K562 (cell line): ENCODE results near the gene TUBB6. TPM values are rescaled to one million over a fixed set of nuclear protein-coding genes. Genes with fewer than 3 reads are reported as not detected.

Experiments used
- ATAC-seq: fragments of 200-7000 bp; cut with Tn5 transposase; 3 replicates; pipeline ENCODE4 v1.9.1; 2020; ENCODE audit warnings: moderate library complexity
- BruUV-seq: library from RNA; stranded (reverse); fragments of 400-500 nt; replicated peaks from 2 replicates; lab custom pipeline; 2021; lab: Mats Ljungman, UMichigan
- CTCF ChIA-PET: fragments of 300-600 bp; formaldehyde crosslinking; extraction: SDS; loops from one replicate; lab custom pipeline; 2021; ENCODE audit warnings: low intra/inter-chr PET ratio; lab: Yijun Ruan, JAX
- POLR2A ChIA-PET: fragments of 300-600, 350-650 bp; sonication (Branson Sonifier 250); formaldehyde crosslinking; extraction: SDS; loops from one replicate; lab custom pipeline; 2021; ENCODE audit warnings: antibody characterized with exemption, inconsistent platforms; lab: Yijun Ruan, JAX
- DNase-seq, 4 experiments: peaks; one replicate each; pipeline versions ENCODE4 v3.0.0 to v3.0.0-alpha.2; 2011 to 2018; ENCODE audit warnings: low spot score in 3 of 4, mixed read lengths in 3 of 4; ENCODE audit errors: extremely low read depth in 1 of 4
- FAIRE-seq: peaks from 2 replicates; lab custom pipeline; 2011; peaks lifted over from hg19 to GRCh38; lab: Jason Lieb, UNC
- H2AFZ ChIP-seq: 2 replicates; pipeline ENCODE4 v1.6.0; 2011; ENCODE audit warnings: low read depth, low read length, control low read depth, inconsistent platforms
- H3K27ac ChIP-seq: fragments of 200-600 bp; 3 replicates; pipeline ENCODE4 v1.8.0; 2011; ENCODE audit warnings: low read depth, mild to moderate bottlenecking, control low read depth, inconsistent platforms, low read length, moderate library complexity, mixed read lengths; ENCODE audit errors: extremely low read depth
- H3K27me3 ChIP-seq, 2 experiments: fragments of 300-600 bp in 1 of 2; 2 replicates in 1 of 2; 3 replicates in 1 of 2; pipeline versions ENCODE4 v1.6.0 to v1.8.0; 2011; ENCODE audit warnings: inconsistent platforms in 2 of 2, low read length in 2 of 2, mild to moderate bottlenecking in 1 of 2, mixed read lengths in 1 of 2, moderate library complexity in 1 of 2; ENCODE audit not compliant: control insufficient read depth in 2 of 2, insufficient read depth in 2 of 2
- H3K36me3 ChIP-seq: fragments of 300-600 bp; 3 replicates; pipeline ENCODE4 v1.8.0; 2011; ENCODE audit warnings: mild to moderate bottlenecking, low read length, inconsistent platforms; ENCODE audit not compliant: control insufficient read depth, insufficient read depth
- H3K4me1 ChIP-seq, 2 experiments: fragments of 200-600 bp in 1 of 2; replicated peaks in 1 of 2; 2 replicates in 1 of 2; 3 replicates in 1 of 2; pipeline versions ENCODE4 v1.5.1 to v1.8.0; 2011; ENCODE audit warnings: inconsistent platforms in 2 of 2, low read length in 2 of 2, mild to moderate bottlenecking in 1 of 2, mixed read lengths in 1 of 2, moderate library complexity in 1 of 2; ENCODE audit not compliant: control insufficient read depth in 2 of 2, insufficient read depth in 2 of 2
- H3K4me2 ChIP-seq: 2 replicates; pipeline ENCODE4 v1.6.1; 2011; ENCODE audit warnings: low read length, control low read depth, inconsistent platforms, mixed read lengths; ENCODE audit not compliant: insufficient read depth
- H3K4me3 ChIP-seq: fragments of 200-600 bp; sonication (generic), shearing (Covaris generic); 2 replicates; pipeline ENCODE4 v1.5.1; 2016; ENCODE audit warnings: control low read depth, inconsistent platforms
- H3K79me2 ChIP-seq: fragments of 200-600 bp; 3 replicates; pipeline ENCODE4 v1.8.0; 2011; ENCODE audit warnings: low read length, inconsistent platforms; ENCODE audit not compliant: control insufficient read depth, insufficient read depth
- H3K9ac ChIP-seq, 2 experiments: 2 replicates each; pipeline versions ENCODE4 v1.6.0 to v1.6.1; 2011; ENCODE audit warnings: low read depth in 2 of 2, low read length in 2 of 2, control low read depth in 1 of 2, inconsistent platforms in 1 of 2, mild to moderate bottlenecking in 1 of 2, mixed read lengths in 1 of 2; ENCODE audit not compliant: insufficient read depth in 1 of 2
- H3K9me1 ChIP-seq: one replicate; pipeline ENCODE4 v1.6.0; 2011; ENCODE audit warnings: inconsistent platforms, mild to moderate bottlenecking, low read length, moderate library complexity; ENCODE audit not compliant: control insufficient read depth, insufficient read depth
- H3K9me3 ChIP-seq: replicated peaks from 2 replicates; pipeline ENCODE4 v1.5.1; 2011; ENCODE audit warnings: low read depth, low read length, inconsistent platforms; ENCODE audit not compliant: control insufficient read depth, insufficient read depth
- H4K20me1 ChIP-seq: replicated peaks from 2 replicates; pipeline ENCODE4 v1.6.1; 2011; ENCODE audit warnings: low read length, inconsistent platforms, mixed read lengths; ENCODE audit not compliant: control insufficient read depth, insufficient read depth
- DDX20 ChIP-seq: fragments of 450-650 bp; IDR thresholded peaks from 2 replicates; pipeline ENCODE4 v1.6.1; 2016; ENCODE audit warnings: missing genetic modification characterization, low read depth, mild to moderate bottlenecking, missing compliant biosample characterization, moderate library complexity
- POLR2G ChIP-seq: fragments of 200-400 bp; formaldehyde crosslinking; IDR thresholded peaks from 2 replicates; pipeline ENCODE4 v1.6.1; 2017; ENCODE audit warnings: low read depth, mild to moderate bottlenecking, antibody characterized with exemption, low read length, moderate library complexity
- WGBS: fragments of 100-300 bp; shearing (Covaris generic); methylation state at CpG from one replicate; pipeline ENCODE4 v1.1.6; 2016; ENCODE audit warnings: low coverage, mixed read lengths; ENCODE audit not compliant: insufficient coverage; ENCODE audit errors: missing lambda C conversion rate; 5-methylcytosine and 5-hydroxymethylcytosine counted together
- in situ Hi-C: fragments of 300-500 bp; cut with MboI; formaldehyde crosslinking; loops from 4 replicates; pipeline ENCODE4 v1.15.0; 2018; ENCODE audit warnings: inconsistent platforms, mixed read lengths
- intact Hi-C: fragments of 100-400 bp; cut with micrococcal nuclease; formaldehyde crosslinking; loops from 2 replicates; pipeline ENCODE4 v1.14.2; 2022
- polyA plus RNA-seq, 8 experiments: library from polyadenylated mRNA; depleted of rRNA in 4 of 8; stranded (reverse) in 5 of 8; unstranded in 3 of 8; fragments of >200 nt; fragmentation: Nextera tagmentation in 2 of 8; fragmentation: Illumina TruSeq in 1 of 8; extraction: Ambion mirVana in 2 of 8; extraction: Trizol in 1 of 8; gene quantifications; 2 replicates each; pipeline versions ENCODE4 v1.2.1 to v1.2.3, GENCODE V29; 2011 to 2014; ENCODE audit warnings: inconsistent platforms in 1 of 8, missing spikeins in 1 of 8
- total RNA-seq, 7 experiments: library from RNA; depleted of rRNA in 6 of 7; stranded (reverse); fragments of >200 nt in 6 of 7; fragmentation: Illumina TruSeq in 2 of 7; extraction: Trizol in 2 of 7; gene quantifications; 2 replicates each; pipeline versions ENCODE4 v1.2.1 to v1.2.3, GENCODE V29; 2011 to 2021; ENCODE audit warnings: low replicate concordance in 1 of 7
- TF ChIP-seq, protein P1 (sequence below): fragments of 450-650 bp; IDR thresholded peaks from 2 replicates; pipeline ENCODE4 v1.6.1; 2014; ENCODE audit warnings: low read depth, mild to moderate bottlenecking, moderate library complexity, borderline replicate concordance

The TUBB6 gene
- total and polyA plus RNA-seq, 9 of the 15 experiments (the other 6 are each of a cell fraction or from before 2014, with no cell fraction given) = 43.9 to 404 (median 81.1) TPM

DNA sequence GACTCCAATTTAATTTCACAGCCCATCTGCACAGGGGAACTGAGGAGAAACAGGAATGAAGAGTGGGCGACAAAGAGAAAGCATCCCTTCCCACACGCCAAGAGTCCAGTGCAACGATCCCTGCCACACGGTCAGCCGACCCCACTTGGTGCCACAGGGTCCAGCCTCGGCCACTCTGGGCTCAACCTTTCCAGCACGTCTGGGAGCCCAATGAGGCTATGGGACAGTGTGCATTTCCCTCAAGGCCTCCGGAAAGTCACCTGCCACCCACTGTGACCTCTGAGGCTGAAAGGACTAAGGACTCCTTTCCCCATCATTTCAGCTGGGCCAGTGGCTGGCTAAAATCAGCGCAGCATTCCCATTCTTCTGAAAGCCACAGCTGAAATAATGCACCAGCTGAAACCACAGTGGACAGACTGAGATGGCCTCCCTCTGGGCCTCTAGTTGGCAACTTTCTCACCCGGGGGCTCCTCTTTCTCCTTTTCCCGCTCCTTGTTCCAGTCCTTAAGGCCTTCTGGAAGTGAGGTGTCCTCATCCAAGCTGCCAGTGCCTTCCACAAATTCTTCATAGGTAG, 21.2 kb downstream of the TUBB6 start:
- no peak for TF ChIP-seq DDX20 (tag)
- TF ChIP-seq, protein P1, sequence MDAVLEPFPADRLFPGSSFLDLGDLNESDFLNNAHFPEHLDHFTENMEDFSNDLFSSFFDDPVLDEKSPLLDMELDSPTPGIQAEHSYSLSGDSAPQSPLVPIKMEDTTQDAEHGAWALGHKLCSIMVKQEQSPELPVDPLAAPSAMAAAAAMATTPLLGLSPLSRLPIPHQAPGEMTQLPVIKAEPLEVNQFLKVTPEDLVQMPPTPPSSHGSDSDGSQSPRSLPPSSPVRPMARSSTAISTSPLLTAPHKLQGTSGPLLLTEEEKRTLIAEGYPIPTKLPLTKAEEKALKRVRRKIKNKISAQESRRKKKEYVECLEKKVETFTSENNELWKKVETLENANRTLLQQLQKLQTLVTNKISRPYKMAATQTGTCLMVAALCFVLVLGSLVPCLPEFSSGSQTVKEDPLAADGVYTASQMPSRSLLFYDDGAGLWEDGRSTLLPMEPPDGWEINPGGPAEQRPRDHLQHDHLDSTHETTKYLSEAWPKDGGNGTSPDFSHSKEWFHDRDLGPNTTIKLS = no peak
- TF ChIP-seq POLR2G = 0 out of 2 replicates have a peak, but pooled peaks have one; percentile 44
- TF ChIP-seq, all 486 proteins: peak for 1
- Histone ChIP-seq H3K4me2 (no peak overlapping the region), H3K27ac (no peak overlapping the region), H2AFZ (no peak overlapping the region), H4K20me1 (no peaks in the 10 kb centered on the region), H3K79me2 (peaks cover 3% of the 10 kb centered on the region; the same call in 1 of the 3 replicates), H3K9ac (no peak overlapping the region), H3K9me3 (no peaks in the 10 kb centered on the region), H3K27me3 (no peaks in the 10 kb centered on the region), H3K9me1 (no peaks in the 10 kb centered on the region), H3K36me3 (peaks cover 75% of the 10 kb centered on the region), H3K4me1 (peaks cover 0 to 7% of the 10 kb centered on the region in 2 experiments; a peak in 3 of 5 replicates), H3K4me3 (no peak overlapping the region)
- in situ Hi-C loops (no loop called here), intact Hi-C loops (loop anchor here (5.0 kb wide), 1 partner anchor 47 kb away; no protein-coding TSS in a partner anchor)
- 94% methylated on average over 11 of the region's 11 CpGs for WGBS
- no peak for DNase-seq
- BruUV-seq = TSS peak; percentile 75
- ChIA-PET POLR2A (interaction anchor here (1.5 to 2.7 kb wide), 6 partner anchors 10 to 64 kb away, joined by 3 to 23 read pairs (median 4); no protein-coding TSS in a partner anchor), CTCF (no interaction called here)
- no peak for ATAC-seq
- no peak for FAIRE-seq
